G401 (cell line): ENCODE data around the gene CENPQ. TPM values are rescaled to one million over a fixed set of nuclear protein-coding genes. Genes with fewer than 3 reads are reported as not detected.
"Not testable (repeated sequence)": the region's sequence is repeated elsewhere in the genome, so short reads cannot be mapped to it uniquely, and the experiment has no call there.

Experiments
- DNase-seq: peaks from one replicate; pipeline ENCODE4 v3.0.0-alpha.2; 2015; ENCODE audit warnings: low spot score
- in situ Hi-C: cut with HindIII; loops from 2 replicates; pipeline ENCODE4 v1.10.0; 2016; ENCODE audit warnings: low sequenced_read_pairs, mixed read lengths
- total RNA-seq: library from RNA; depleted of rRNA; stranded (reverse); fragments of >200 nt; shearing (Covaris generic); gene quantifications from 2 replicates; pipeline ENCODE4 v1.2.3, GENCODE V29; 2014; rRNA removed

Gene CENPQ
- 9.1 and 17.7 TPM in 2 replicates for total RNA-seq

- peak; percentile 96 for DNase-seq
- in situ Hi-C loops = no loop called here
Observed at GRCh38 chr6:49462927-49463611, at the start of gene CENPQ, which contains the start of gene MMUT. TSS of gene CENPQ (plus strand) at chr6:49463370. CDS start at chr6:49470177, 6,807 bp downstream. TSS of gene MMUT (minus strand) at chr6:49463253. CDS start at chr6:49459466, 3,787 bp downstream.

DNA sequence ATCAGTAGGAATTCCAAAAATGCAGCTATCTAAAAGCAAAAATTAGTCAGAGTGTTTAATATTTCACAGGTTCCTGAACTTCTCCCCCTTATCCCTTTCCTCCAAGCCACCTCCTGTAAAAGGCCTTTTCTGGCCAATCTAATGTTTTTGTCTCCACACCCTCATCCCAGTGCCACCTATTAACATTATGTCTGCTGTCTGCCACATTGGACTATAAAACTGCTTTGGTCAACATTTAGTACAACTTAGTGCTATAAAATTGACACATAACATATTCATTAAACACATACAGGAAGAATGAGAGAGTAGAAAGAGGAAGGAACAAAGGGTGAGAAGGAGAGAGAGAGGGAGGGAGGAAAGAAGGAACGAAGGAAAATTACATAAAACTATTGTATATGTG is 47.8 kb upstream of the CENPQ start:
- DNase-seq = no peak
- in situ Hi-C loops = no loop called here

- in situ Hi-C loops = no loop called here
- DNase-seq = no peak
Observed at GRCh38 chr6:49416195-49416594, 47.0 kb upstream of the CENPQ start.

DNA sequence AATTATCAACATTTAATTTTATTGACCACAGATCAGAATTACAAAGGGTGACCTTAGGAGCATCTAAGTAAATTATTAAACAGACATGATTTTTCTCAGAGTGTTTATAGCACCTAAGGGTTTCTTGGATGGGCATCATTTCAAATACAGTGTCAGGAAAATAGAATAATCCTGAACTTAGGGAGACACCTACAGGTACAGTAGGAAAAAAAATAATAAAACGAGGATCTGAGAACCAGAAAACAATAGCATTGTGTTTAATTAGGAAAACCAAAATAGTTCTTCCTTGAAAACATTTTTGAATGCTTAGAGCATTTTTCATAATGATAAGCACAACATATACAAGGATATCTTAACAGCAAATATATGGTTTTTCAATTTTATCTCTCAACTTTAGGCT is 39.4 kb upstream of the CENPQ start:
- in situ Hi-C loops = no loop called here
- no peak for DNase-seq

DNA sequence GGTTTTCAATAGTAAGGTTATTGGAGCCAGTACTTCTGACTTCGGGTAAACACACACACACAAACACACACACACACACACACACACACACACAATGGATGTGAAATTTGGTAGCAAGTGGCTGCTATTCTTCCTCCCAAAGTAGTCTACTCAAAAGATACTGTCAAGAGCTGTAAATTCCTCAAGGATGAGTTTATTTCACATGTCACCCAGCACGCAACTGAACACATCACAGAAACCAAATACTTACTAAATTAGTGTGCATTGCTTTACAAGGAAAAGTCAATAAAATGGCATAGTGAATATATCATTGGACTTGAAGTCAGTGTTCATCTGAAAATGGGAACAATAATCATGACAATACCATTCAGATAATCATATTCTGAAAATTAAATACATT is 33.0 kb upstream of the CENPQ start:
- DNase-seq = no peak
- in situ Hi-C loops = no loop called here

DNA sequence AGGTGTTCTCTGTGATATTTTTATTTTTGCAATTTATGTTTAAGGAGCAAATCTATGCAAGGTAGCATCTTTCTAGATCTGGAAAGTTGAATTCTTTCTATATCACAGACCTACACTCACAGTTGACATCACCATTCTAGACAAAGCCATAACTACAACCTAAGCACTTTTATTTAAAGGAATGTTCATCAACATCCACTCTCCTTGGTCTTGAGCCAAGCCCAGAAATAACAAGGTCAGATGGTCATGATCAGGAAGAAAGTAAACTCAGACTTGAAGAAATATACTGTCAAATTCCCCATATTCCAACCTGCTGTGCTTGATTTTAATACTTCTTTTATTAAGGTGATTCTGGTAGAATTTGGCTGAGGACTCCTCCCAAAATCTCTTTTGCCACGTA is 32.3 kb upstream of the CENPQ start:
- no peak for DNase-seq
- in situ Hi-C loops = no loop called here

- in situ Hi-C loops = no loop called here
- no peak for DNase-seq
Observed at GRCh38 chr6:49453221-49453620, 9.9 kb upstream of the CENPQ start.

DNA sequence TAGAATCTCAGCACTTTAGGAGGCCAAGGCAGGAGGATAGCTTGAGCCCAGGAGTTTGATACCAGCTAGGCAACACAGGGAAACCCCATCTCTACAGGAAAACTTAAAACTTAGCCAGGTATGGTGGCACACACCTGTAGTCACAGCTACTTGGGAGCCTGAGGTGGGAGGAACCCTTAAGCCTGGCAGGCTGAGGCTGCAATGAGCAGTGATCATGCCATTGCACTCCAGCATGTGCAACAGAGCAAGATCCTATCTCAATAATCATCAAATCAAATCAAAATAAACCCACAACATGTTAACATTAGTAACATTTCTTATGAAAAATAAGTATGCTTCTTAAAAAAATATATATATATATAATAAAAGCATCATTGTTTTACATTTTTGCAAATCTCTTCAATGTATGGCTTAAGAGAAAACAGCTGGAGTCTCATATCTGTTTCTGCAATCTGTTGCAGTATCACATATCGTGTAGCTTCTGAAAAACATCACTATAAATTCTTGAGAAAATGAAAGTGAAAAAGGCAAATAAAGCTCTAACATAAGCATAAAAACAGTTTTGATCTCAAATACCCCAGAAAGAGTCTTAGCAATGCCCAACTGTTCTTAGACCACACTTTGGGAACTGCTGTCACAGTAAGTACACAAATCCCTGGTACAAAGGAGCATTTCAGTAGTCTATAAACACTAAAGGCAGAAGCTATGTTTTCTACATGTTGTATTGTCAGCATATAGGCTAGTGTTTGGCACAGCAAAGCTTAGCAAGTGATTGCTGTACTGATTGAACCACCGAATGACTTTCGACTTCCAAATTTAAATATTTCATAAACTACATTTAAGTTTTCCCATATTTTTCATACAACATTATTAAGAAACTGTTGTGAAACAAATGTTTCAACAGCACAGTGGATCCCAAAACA is 8.1 kb upstream of the CENPQ start:
- in situ Hi-C loops = no loop called here
- no peak for DNase-seq

DNA sequence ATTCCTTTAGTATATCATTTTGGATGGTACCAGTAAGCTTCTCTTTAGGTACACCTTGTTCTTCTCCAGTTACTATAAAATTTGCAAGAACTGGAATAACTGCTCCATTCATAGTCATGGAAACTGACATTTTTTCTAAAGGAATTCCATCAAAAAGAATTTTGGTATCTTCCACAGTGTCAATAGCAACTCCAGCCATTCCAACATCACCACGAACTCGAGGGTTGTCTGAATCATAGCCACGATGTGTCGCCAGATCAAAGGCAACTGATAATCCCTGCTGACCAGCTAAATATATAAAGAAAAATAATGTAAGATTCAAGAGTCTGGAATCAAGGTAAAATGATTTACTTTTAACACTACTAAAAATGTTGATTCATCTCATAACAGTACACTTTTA is 5.4 kb upstream of the CENPQ start:
- in situ Hi-C loops = no loop called here
- DNase-seq = no peak

- peak; percentile 32 for DNase-seq
- in situ Hi-C loops = no loop called here
Observed at GRCh38 chr6:49462071-49462470, 1.1 kb upstream of the CENPQ start.

GRCh38 chr6:49462599-49462926 is 607 bp upstream of the CENPQ start:
- DNase-seq = no peak
- in situ Hi-C loops = no loop called here

DNA sequence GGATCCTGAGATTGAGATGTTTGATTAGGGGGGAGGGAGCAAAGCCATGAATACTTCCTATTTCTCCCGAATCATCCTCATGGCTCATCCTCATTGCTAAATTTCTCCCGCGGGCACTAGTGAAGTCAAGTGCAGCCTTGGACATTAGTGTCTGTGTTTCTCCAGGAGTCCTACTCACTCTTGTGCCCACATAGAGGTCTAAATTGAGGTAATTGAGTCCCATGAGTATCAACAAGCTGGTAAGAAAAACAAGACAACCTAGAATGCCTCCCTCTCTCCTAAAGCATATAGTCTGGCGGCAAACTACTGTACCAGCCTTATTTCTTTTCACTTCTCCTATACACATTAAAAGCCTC is 420 bp downstream of the CENPQ start:
- no peak for DNase-seq
- in situ Hi-C loops = no loop called here

DNA sequence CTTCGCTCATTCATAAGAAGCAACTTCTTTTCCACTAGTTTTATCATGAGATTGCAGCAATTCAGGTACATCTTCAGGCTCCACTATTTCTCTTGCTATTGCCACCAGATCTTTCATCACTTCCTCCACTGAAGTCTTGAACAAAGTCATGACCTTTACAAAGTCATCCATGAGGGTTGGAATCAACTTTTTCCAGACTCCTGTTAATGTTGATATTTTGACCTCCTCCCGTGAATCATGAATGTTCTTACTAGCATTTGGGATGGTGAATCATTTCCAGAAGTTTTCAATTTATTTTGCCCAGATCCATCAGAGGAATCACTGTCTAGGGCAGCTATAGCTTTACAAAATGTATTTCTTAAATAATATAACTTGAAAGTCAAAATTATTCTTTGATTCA is 1.5 kb downstream of the CENPQ start:
- DNase-seq = no peak
- in situ Hi-C loops = no loop called here

DNA sequence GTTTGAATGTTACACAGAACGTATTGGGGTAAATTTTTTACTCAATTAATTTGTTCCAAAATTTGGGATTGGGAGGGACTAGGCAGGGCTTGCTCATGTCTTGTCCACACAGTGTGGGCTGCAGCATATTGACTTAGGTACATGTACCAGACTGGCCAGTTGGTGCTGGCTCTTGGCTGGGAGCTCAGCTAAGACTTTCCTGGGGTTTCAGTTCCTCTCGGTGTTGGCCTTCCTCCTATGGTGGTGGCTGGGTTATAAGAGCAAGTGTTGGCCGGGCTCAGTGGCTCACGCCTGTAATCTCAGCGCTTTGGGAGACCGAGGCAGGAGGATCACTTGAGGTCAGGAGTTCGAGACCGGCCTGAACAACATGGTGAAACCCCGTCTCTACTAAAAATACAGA is 4.9 kb downstream of the CENPQ start:
- no peak for DNase-seq
- in situ Hi-C loops = no loop called here

DNA sequence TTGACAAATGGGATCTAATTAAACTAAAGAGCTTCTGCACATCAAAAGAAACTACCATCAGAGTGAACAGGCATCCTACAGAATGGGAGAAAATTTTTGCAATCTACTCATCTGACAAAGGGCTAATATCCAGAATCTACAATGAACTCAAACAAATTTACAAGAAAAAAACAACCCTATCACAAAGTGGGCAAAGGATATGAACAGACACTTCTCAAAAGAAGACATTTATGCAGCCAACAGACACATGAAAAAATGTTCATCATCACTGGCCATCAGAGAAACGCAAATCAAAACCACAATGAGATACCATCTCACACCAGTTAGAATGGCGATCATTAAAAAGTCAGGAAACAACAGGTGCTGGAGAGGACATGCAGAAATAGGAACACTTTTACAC is 13.4 kb downstream of the CENPQ start:
- DNase-seq, in situ Hi-C loops: not testable (repeated sequence)

GRCh38 chr6:49479308-49479970 is 16.3 kb downstream of the CENPQ start:
- DNase-seq = no peak
- in situ Hi-C loops = no loop called here

DNA sequence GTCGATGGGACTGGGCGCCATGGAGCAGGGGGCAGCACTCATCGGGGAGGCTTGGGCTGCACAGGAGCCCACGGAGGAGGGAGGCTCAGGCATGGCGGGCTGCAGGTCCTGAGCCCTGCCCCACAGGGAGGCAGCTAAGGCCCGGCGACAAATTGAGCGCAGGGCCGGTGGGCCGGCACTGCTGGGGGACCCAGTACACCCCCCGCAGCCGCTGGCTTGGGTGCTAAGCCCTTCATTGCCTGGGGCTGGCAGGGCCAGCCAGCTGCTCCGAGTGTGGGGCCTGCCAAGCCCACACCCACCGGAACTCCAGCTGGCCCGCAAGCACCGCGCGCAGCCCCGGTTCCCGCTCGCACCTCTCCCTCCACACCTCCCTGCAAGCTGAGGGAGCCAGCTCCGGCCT is 18.7 kb downstream of the CENPQ start:
- in situ Hi-C loops, DNase-seq: not testable (repeated sequence)

- in situ Hi-C loops, DNase-seq: not testable (repeated sequence)
Observed at GRCh38 chr6:49483380-49483779, 20.2 kb downstream of the CENPQ start.

- no peak for DNase-seq
- in situ Hi-C loops = no loop called here
Observed at GRCh38 chr6:49490633-49491032, 27.5 kb downstream of the CENPQ start.

GRCh38 chr6:49497304-49497703 is 34.1 kb downstream of the CENPQ start:
- DNase-seq = no peak
- in situ Hi-C loops = no loop called here
